WTC11 (cell line): ENCODE results near the gene ADGRL2. TPM values are rescaled to one million over a fixed set of nuclear protein-coding genes. Genes with fewer than 3 reads are reported as not detected.

Experiments
- ATAC-seq: fragments of 200-7000 bp; cut with Tn5 transposase; 2 replicates; pipeline ENCODE4 v1.10.0; 2021; ENCODE audit warnings: mild to moderate bottlenecking, moderate library complexity
- CTCF ChIA-PET: fragments of 300-600 bp; sonication (Branson Sonifier 250); formaldehyde crosslinking; loops from one replicate; lab custom pipeline; 2021; ENCODE audit warnings: antibody characterized with exemption; lab: Charles Lee
- POLR2A ChIA-PET: fragments of 350-600 bp; sonication (Branson Sonifier 250); formaldehyde crosslinking; loops from one replicate; lab custom pipeline; 2021; ENCODE audit warnings: antibody characterized with exemption; lab: Charles Lee
- DNase-seq: peaks from one replicate; pipeline ENCODE4 v3.0.0; 2021; ENCODE audit warnings: low spot score
- H3K27ac Mint-ChIP-seq: 2 replicates; pipeline ENCODE4 v1.8.0; 2021; ENCODE audit warnings: mixed read lengths
- H3K27me3 Mint-ChIP-seq: 2 replicates; pipeline ENCODE4 v1.8.0; 2021; ENCODE audit warnings: low read depth, mild to moderate bottlenecking, moderate library complexity, mixed read lengths
- H3K36me3 Mint-ChIP-seq: 2 replicates; pipeline ENCODE4 v1.8.0; 2021; ENCODE audit warnings: mixed read lengths
- H3K4me1 Mint-ChIP-seq: 2 replicates; pipeline ENCODE4 v1.8.0; 2022; ENCODE audit warnings: mixed read lengths
- H3K4me3 Mint-ChIP-seq: 2 replicates; pipeline ENCODE4 v1.8.0; 2021; ENCODE audit warnings: mild to moderate bottlenecking, moderate library complexity, mixed read lengths
- H3K9me3 Mint-ChIP-seq: 2 replicates; pipeline ENCODE4 v1.8.0; 2021; ENCODE audit warnings: mixed read lengths
- ESRRA ChIP-seq: sonication (generic); formaldehyde crosslinking; IDR thresholded peaks from 2 replicates; pipeline ENCODE4 v1.8.1; 2022; ENCODE audit warnings: mild to moderate bottlenecking, missing genetic modification reagents, borderline replicate concordance
- ETV6 ChIP-seq: sonication (generic); formaldehyde crosslinking; IDR thresholded peaks from 2 replicates; pipeline ENCODE4 v1.8.1; 2022; ENCODE audit warnings: mild to moderate bottlenecking, missing genetic modification reagents
- FOXK1 ChIP-seq: sonication (generic); formaldehyde crosslinking; IDR thresholded peaks from 2 replicates; pipeline ENCODE4 v1.8.0; 2022; ENCODE audit warnings: mild to moderate bottlenecking, moderate library complexity, missing genetic modification reagents
- GTF2I ChIP-seq: fragments of 250-450 bp; sonication (Bioruptor Pico); conservative IDR thresholded peaks from 2 replicates; pipeline ENCODE4 v1.4.0; 2021; ENCODE audit warnings: mild to moderate bottlenecking
- JAZF1 ChIP-seq: fragments of 250-450 bp; sonication (Bioruptor Pico); IDR thresholded peaks from 2 replicates; pipeline ENCODE4 v1.9.0; 2021; ENCODE audit warnings: moderate library complexity, mild to moderate bottlenecking, inconsistent platforms
- KAT7 ChIP-seq: sonication (generic); formaldehyde crosslinking; IDR thresholded peaks from 2 replicates; pipeline ENCODE4 v1.8.1; 2023; ENCODE audit warnings: missing genetic modification reagents, mild to moderate bottlenecking, borderline replicate concordance
- NFE2L1 ChIP-seq: sonication (generic); formaldehyde crosslinking; IDR thresholded peaks from 2 replicates; pipeline ENCODE4 v1.8.1; 2023; ENCODE audit warnings: missing genetic modification reagents
- NR3C1 ChIP-seq: sonication (generic); formaldehyde crosslinking; conservative IDR thresholded peaks from 2 replicates; pipeline ENCODE4 v1.8.1; 2023; ENCODE audit warnings: low read depth, mild to moderate bottlenecking, missing genetic modification reagents
- OVOL2 ChIP-seq: fragments of 250-450 bp; sonication (Bioruptor Pico); IDR thresholded peaks from 2 replicates; pipeline ENCODE4 v1.9.0; 2021; ENCODE audit warnings: mild to moderate bottlenecking, borderline replicate concordance
- PRRX2 ChIP-seq: fragments of 250-450 bp; sonication (Bioruptor Pico); IDR thresholded peaks from 2 replicates; pipeline ENCODE4 v1.8.0; 2021; ENCODE audit warnings: mild to moderate bottlenecking
- RELA ChIP-seq: sonication (generic); formaldehyde crosslinking; IDR thresholded peaks from 2 replicates; pipeline ENCODE4 v1.8.1; 2022; ENCODE audit warnings: missing genetic modification reagents, mild to moderate bottlenecking, borderline replicate concordance
- SMAD3 ChIP-seq: sonication (generic); formaldehyde crosslinking; IDR thresholded peaks from 2 replicates; pipeline ENCODE4 v1.8.0; 2022; ENCODE audit warnings: missing genetic modification reagents, mild to moderate bottlenecking, borderline replicate concordance
- SMAD4 ChIP-seq: sonication (generic); formaldehyde crosslinking; IDR thresholded peaks from 2 replicates; pipeline ENCODE4 v1.8.0; 2022; ENCODE audit warnings: mild to moderate bottlenecking, missing genetic modification reagents
- TEAD1 ChIP-seq: sonication (generic); formaldehyde crosslinking; IDR thresholded peaks from 2 replicates; pipeline ENCODE4 v1.8.0; 2022; ENCODE audit warnings: mild to moderate bottlenecking, missing genetic modification reagents
- ZNF396 ChIP-seq: fragments of 250-450 bp; sonication (Bioruptor Pico); IDR thresholded peaks from 2 replicates; pipeline ENCODE4 v1.8.0; 2021; ENCODE audit warnings: mild to moderate bottlenecking, moderate library complexity, borderline replicate concordance
- total RNA-seq: library from RNA; stranded (reverse); gene quantifications from 3 replicates; pipeline ENCODE4 v1.2.3, GENCODE V29; 2021
- TF ChIP-seq, protein P1 (sequence below): sonication (generic); formaldehyde crosslinking; IDR thresholded peaks from 2 replicates; pipeline ENCODE4 v1.8.0; 2023; ENCODE audit warnings: missing genetic modification reagents, mild to moderate bottlenecking, borderline replicate concordance
- TF ChIP-seq, protein P2 (sequence below): sonication (generic); formaldehyde crosslinking; IDR thresholded peaks from 2 replicates; pipeline ENCODE4 v1.8.1; 2023; ENCODE audit warnings: mild to moderate bottlenecking, missing genetic modification reagents, moderate library complexity
- TF ChIP-seq, protein P3 (sequence below): sonication (generic); formaldehyde crosslinking; IDR thresholded peaks from 2 replicates; pipeline ENCODE4 v1.8.0; 2022; ENCODE audit warnings: mild to moderate bottlenecking, missing genetic modification reagents
- TF ChIP-seq, protein P4 (sequence below): sonication (generic); formaldehyde crosslinking; IDR thresholded peaks from 2 replicates; pipeline ENCODE4 v1.8.0; 2022; ENCODE audit warnings: mild to moderate bottlenecking, missing genetic modification reagents
- TF ChIP-seq, protein P5 (sequence below): fragments of 250-450 bp; sonication (Bioruptor Pico); IDR thresholded peaks from 2 replicates; pipeline ENCODE4 v1.9.0; 2021; ENCODE audit warnings: mild to moderate bottlenecking
- TF ChIP-seq, protein P6 (sequence below): sonication (generic); formaldehyde crosslinking; IDR thresholded peaks from 2 replicates; pipeline ENCODE4 v1.8.1; 2023; ENCODE audit warnings: mild to moderate bottlenecking, missing genetic modification reagents, borderline replicate concordance
- TF ChIP-seq, protein P7 (sequence below): sonication (generic); formaldehyde crosslinking; IDR thresholded peaks from 2 replicates; pipeline ENCODE4 v1.8.0; 2022; ENCODE audit warnings: missing genetic modification reagents

Gene ADGRL2
- total RNA-seq, 1 experiment from 2014 or later, result 71.6 TPM

DNA sequence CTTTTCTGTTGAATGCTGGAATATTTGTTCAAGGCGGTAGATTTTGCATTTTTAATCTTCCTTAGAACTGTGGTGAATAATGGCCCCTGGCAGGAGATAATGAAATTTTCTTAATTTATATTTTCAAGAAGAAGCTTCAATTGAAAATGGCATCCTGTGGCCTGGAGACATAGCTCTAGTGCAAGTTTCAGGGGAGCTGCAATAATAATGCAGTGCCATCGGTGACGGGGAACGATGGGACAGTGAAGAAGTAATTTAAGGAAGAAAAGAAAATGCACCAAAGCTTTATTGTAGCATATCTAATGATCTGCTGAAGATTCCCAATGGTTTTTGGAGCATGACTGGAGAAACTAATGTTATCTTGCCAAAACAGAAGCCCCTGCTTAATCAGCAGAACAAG is 128.4 kb downstream of the ADGRL2 start:
- Mint-ChIP-seq H3K36me3 (no peaks in the 10 kb centered on the region), H3K4me1 (peaks cover 29% of the 10 kb centered on the region), H3K4me3 (no peak overlapping the region), H3K27me3 (no peaks in the 10 kb centered on the region), H3K27ac (no peak overlapping the region), H3K9me3 (no peaks in the 10 kb centered on the region)
- TF ChIP-seq SMAD4 (CRISPR knock-in tag), result no peak
- no peak for TF ChIP-seq RELA (CRISPR knock-in tag)
- TF ChIP-seq, protein P1, sequence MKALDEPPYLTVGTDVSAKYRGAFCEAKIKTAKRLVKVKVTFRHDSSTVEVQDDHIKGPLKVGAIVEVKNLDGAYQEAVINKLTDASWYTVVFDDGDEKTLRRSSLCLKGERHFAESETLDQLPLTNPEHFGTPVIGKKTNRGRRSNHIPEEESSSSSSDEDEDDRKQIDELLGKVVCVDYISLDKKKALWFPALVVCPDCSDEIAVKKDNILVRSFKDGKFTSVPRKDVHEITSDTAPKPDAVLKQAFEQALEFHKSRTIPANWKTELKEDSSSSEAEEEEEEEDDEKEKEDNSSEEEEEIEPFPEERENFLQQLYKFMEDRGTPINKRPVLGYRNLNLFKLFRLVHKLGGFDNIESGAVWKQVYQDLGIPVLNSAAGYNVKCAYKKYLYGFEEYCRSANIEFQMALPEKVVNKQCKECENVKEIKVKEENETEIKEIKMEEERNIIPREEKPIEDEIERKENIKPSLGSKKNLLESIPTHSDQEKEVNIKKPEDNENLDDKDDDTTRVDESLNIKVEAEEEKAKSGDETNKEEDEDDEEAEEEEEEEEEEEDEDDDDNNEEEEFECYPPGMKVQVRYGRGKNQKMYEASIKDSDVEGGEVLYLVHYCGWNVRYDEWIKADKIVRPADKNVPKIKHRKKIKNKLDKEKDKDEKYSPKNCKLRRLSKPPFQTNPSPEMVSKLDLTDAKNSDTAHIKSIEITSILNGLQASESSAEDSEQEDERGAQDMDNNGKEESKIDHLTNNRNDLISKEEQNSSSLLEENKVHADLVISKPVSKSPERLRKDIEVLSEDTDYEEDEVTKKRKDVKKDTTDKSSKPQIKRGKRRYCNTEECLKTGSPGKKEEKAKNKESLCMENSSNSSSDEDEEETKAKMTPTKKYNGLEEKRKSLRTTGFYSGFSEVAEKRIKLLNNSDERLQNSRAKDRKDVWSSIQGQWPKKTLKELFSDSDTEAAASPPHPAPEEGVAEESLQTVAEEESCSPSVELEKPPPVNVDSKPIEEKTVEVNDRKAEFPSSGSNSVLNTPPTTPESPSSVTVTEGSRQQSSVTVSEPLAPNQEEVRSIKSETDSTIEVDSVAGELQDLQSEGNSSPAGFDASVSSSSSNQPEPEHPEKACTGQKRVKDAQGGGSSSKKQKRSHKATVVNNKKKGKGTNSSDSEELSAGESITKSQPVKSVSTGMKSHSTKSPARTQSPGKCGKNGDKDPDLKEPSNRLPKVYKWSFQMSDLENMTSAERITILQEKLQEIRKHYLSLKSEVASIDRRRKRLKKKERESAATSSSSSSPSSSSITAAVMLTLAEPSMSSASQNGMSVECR (CRISPR knock-in tag), result no peak
- TF ChIP-seq, protein P2, sequence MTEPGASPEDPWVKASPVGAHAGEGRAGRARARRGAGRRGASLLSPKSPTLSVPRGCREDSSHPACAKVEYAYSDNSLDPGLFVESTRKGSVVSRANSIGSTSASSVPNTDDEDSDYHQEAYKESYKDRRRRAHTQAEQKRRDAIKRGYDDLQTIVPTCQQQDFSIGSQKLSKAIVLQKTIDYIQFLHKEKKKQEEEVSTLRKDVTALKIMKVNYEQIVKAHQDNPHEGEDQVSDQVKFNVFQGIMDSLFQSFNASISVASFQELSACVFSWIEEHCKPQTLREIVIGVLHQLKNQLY (CRISPR knock-in tag), result no peak
- TF ChIP-seq, protein P3, sequence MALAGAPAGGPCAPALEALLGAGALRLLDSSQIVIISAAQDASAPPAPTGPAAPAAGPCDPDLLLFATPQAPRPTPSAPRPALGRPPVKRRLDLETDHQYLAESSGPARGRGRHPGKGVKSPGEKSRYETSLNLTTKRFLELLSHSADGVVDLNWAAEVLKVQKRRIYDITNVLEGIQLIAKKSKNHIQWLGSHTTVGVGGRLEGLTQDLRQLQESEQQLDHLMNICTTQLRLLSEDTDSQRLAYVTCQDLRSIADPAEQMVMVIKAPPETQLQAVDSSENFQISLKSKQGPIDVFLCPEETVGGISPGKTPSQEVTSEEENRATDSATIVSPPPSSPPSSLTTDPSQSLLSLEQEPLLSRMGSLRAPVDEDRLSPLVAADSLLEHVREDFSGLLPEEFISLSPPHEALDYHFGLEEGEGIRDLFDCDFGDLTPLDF, result no peak
- TF ChIP-seq FOXK1, result no peak
- no peak for TF ChIP-seq TEAD1 (CRISPR knock-in tag)
- TF ChIP-seq SMAD3 (CRISPR knock-in tag), result no peak
- no peak for TF ChIP-seq ETV6
- TF ChIP-seq GTF2I (CRISPR knock-in tag), result no peak
- no peak for TF ChIP-seq JAZF1
- no peak for TF ChIP-seq OVOL2 (CRISPR knock-in tag)
- TF ChIP-seq, protein P4, sequence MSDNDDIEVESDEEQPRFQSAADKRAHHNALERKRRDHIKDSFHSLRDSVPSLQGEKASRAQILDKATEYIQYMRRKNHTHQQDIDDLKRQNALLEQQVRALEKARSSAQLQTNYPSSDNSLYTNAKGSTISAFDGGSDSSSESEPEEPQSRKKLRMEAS, result no peak
- TF ChIP-seq, protein P5, sequence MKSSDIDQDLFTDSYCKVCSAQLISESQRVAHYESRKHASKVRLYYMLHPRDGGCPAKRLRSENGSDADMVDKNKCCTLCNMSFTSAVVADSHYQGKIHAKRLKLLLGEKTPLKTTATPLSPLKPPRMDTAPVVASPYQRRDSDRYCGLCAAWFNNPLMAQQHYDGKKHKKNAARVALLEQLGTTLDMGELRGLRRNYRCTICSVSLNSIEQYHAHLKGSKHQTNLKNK (CRISPR knock-in tag), result no peak
- no peak for TF ChIP-seq PRRX2 (CRISPR knock-in tag)
- TF ChIP-seq NR3C1 (CRISPR knock-in tag), result no peak
- ChIA-PET CTCF (no interaction called here), POLR2A (no interaction called here)
- DNase-seq, result no peak
- ATAC-seq, result no peak

DNA sequence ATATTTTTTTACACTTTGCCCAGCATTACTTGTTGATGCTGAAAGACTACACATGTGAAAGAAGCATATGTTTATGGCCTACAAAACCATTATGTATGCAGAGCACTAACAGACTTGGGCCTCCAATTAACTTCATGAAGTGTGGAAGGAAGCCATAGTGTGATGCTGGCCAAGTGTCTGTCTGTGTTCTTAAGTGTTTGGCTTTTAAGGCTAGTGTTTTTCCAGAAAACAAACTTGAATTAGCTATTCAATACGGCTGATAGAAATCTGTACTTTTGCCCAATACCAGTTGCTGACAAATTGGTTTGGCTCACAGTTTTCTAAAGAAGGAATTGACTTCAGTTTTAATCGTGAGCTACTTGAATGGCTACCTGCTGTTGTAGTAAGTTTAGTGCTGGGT is 136.1 kb downstream of the ADGRL2 start:
- H3K27me3 Mint-ChIP-seq, result no peaks in the 10 kb centered on the region
- DNase-seq, result no peak
- CTCF ChIA-PET, result no interaction called here
- POLR2A ChIA-PET, result no interaction called here
- peaks cover 7% of the 10 kb centered on the region; the same call in 1 of the 2 replicates for H3K4me1 Mint-ChIP-seq
- no peaks in the 10 kb centered on the region for H3K9me3 Mint-ChIP-seq
- no peak overlapping the region for H3K4me3 Mint-ChIP-seq
- no peak overlapping the region for H3K27ac Mint-ChIP-seq
- no peak for ATAC-seq
- no peaks in the 10 kb centered on the region for H3K36me3 Mint-ChIP-seq
- TF ChIP-seq KAT7 (no peak), GTF2I (CRISPR knock-in tag) (no peak), ESRRA (CRISPR knock-in tag) (no peak), NFE2L1 (no peak), ZNF396 (CRISPR knock-in tag) (no peak)
- TF ChIP-seq, protein P6, sequence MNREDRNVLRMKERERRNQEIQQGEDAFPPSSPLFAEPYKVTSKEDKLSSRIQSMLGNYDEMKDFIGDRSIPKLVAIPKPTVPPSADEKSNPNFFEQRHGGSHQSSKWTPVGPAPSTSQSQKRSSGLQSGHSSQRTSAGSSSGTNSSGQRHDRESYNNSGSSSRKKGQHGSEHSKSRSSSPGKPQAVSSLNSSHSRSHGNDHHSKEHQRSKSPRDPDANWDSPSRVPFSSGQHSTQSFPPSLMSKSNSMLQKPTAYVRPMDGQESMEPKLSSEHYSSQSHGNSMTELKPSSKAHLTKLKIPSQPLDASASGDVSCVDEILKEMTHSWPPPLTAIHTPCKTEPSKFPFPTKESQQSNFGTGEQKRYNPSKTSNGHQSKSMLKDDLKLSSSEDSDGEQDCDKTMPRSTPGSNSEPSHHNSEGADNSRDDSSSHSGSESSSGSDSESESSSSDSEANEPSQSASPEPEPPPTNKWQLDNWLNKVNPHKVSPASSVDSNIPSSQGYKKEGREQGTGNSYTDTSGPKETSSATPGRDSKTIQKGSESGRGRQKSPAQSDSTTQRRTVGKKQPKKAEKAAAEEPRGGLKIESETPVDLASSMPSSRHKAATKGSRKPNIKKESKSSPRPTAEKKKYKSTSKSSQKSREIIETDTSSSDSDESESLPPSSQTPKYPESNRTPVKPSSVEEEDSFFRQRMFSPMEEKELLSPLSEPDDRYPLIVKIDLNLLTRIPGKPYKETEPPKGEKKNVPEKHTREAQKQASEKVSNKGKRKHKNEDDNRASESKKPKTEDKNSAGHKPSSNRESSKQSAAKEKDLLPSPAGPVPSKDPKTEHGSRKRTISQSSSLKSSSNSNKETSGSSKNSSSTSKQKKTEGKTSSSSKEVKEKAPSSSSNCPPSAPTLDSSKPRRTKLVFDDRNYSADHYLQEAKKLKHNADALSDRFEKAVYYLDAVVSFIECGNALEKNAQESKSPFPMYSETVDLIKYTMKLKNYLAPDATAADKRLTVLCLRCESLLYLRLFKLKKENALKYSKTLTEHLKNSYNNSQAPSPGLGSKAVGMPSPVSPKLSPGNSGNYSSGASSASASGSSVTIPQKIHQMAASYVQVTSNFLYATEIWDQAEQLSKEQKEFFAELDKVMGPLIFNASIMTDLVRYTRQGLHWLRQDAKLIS, result no peak
- TF ChIP-seq, protein P7, sequence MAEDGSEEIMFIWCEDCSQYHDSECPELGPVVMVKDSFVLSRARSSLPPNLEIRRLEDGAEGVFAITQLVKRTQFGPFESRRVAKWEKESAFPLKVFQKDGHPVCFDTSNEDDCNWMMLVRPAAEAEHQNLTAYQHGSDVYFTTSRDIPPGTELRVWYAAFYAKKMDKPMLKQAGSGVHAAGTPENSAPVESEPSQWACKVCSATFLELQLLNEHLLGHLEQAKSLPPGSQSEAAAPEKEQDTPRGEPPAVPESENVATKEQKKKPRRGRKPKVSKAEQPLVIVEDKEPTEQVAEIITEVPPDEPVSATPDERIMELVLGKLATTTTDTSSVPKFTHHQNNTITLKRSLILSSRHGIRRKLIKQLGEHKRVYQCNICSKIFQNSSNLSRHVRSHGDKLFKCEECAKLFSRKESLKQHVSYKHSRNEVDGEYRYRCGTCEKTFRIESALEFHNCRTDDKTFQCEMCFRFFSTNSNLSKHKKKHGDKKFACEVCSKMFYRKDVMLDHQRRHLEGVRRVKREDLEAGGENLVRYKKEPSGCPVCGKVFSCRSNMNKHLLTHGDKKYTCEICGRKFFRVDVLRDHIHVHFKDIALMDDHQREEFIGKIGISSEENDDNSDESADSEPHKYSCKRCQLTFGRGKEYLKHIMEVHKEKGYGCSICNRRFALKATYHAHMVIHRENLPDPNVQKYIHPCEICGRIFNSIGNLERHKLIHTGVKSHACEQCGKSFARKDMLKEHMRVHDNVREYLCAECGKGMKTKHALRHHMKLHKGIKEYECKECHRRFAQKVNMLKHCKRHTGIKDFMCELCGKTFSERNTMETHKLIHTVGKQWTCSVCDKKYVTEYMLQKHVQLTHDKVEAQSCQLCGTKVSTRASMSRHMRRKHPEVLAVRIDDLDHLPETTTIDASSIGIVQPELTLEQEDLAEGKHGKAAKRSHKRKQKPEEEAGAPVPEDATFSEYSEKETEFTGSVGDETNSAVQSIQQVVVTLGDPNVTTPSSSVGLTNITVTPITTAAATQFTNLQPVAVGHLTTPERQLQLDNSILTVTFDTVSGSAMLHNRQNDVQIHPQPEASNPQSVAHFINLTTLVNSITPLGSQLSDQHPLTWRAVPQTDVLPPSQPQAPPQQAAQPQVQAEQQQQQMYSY (CRISPR knock-in tag), result no peak
- TF ChIP-seq, protein P4, result no peak
